Ectodermal cell (in vitro differentiated cells): Measurements from ENCODE around the gene AMH.

ENCODE experiments used
- H3K27ac ChIP-seq: 2 replicates; pipeline ENCODE4 v1.7.0; 2013; ENCODE audit warnings: mild to moderate bottlenecking, low read depth, low read length; ENCODE audit not compliant: insufficient read depth, poor library complexity, severe bottlenecking
- H3K27me3 ChIP-seq: 2 replicates; pipeline ENCODE4 v1.7.0; 2013; ENCODE audit warnings: mild to moderate bottlenecking, low read length; ENCODE audit not compliant: insufficient read depth, control insufficient read depth, poor library complexity, severe bottlenecking
- H3K36me3 ChIP-seq: one replicate; pipeline ENCODE4 v1.7.0; 2013; ENCODE audit warnings: low read length; ENCODE audit not compliant: control insufficient read depth, insufficient read depth
- H3K4me1 ChIP-seq: one replicate; pipeline ENCODE4 v1.7.0; 2013; ENCODE audit warnings: low read length; ENCODE audit not compliant: control insufficient read depth, insufficient read depth
- H3K4me3 ChIP-seq: 2 replicates; pipeline ENCODE4 v1.7.0; 2013; ENCODE audit warnings: low read depth, low read length, control low read depth; ENCODE audit not compliant: insufficient read depth
- H3K9me3 ChIP-seq: 2 replicates; pipeline ENCODE4 v1.7.0; 2013; ENCODE audit warnings: mild to moderate bottlenecking, low read length, moderate library complexity; ENCODE audit not compliant: control insufficient read depth
- whole genome bisulfite sequencing, 2 experiments: methylation state at CpG; one replicate each; pipeline ENCODE4 v1.1.7; 2013; ENCODE audit warnings: missing lambda C conversion rate in 2 of 2; 5-methylcytosine and 5-hydroxymethylcytosine counted together

Gene AMH

DNA sequence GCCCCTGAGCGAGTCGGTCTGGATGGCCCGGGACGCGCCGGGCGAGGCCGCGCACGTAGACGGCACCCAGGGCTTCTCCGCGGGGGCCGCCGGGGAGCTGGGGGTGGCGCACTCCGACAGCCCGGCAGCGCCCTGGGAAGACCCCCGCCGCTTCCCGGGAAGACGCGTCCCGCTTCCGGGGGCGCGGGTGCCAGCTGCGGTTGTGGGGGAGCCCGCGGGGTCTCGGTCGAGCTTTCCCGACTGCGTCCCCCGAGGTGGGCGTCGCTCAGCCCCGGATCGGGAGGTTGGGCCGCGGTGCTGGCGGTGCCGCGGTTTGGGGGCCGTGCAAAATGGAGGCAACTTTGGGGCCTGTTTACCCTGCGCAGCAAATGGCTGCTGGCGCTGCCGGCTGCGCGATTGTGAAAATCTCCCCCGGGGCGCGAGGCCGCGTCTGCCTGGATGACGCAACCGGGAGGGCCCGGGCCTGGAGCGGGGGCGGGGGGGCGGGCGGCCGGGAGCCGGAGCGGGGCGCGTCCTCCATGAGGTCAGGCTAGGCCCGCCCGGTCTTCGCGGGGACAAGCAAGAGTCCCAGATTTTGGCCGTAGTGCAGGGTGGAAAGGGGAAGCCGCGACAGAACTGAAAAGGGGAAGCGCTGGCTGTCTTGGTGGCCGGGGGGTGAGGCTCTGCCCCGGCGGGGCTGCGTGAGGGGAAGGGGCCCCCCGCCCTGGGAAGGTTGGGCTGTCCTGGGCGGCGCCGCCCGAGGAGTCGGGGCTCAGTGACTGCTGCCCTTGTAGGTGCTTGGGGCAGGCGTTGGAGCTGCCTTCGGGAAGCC is 21.5 kb downstream of the AMH start:
- Histone ChIP-seq H3K27ac (peak overlapping the region; percentile 76), H3K9me3 (no peaks in the 10 kb centered on the region), H3K4me1 (peaks cover 11% of the 10 kb centered on the region), H3K36me3 (peaks cover 6% of the 10 kb centered on the region), H3K27me3 (no peaks in the 10 kb centered on the region), H3K4me3 (peak overlapping the region; percentile 99)
- 0 to 1% methylated on average over 88 of the region's 88 CpGs for WGBS, 2 experiments

DNA sequence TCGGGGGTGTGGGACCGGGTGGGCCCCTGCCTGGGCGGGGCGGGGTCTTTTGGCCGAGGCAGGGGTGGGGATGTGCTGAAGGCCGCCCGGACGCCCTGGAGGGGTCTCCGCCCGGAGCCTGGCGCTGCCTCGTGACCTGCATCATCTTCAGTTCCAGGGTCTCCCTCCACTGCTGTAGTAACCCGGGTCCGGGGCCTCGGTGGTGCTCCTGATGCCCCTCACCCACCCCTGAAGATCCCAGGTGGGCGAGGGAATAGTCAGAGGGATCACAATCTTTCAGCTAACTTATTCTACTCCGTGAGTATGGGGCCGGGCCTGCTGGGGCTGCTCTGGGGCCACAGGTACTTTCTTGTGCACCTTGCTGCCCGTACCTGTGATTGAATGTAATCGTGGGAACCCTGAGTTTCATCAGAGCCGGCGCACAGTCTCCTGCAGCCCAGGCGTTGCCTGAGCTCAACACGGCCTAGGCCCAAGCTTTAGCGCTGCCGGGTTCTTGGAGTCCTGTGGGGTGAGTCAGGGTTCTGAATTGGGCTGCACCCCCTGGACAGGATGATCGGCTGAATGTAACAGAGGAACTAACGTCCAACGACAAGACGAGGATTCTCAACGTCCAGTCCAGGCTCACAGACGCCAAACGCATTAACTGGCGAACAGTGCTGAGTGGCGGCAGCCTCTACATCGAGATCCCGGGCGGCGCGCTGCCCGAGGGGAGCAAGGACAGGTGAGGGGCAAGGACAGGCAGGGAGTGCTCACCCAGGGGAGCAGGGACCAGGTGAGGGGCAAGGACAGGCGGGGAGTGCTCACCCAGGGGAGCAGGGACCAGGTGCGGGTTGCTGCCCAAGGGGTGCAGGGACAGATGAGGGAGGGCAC is 22.3 kb downstream of the AMH start:
- Histone ChIP-seq H3K4me1 (peaks cover 11% of the 10 kb centered on the region), H3K9me3 (no peaks in the 10 kb centered on the region), H3K36me3 (peaks cover 6% of the 10 kb centered on the region), H3K4me3 (peak overlapping the region; percentile 99), H3K27me3 (no peaks in the 10 kb centered on the region), H3K27ac (peak overlapping the region; percentile 47)
- WGBS, 2 experiments, result 55 to 56% methylated on average over 43 of the region's 43 CpGs

DNA sequence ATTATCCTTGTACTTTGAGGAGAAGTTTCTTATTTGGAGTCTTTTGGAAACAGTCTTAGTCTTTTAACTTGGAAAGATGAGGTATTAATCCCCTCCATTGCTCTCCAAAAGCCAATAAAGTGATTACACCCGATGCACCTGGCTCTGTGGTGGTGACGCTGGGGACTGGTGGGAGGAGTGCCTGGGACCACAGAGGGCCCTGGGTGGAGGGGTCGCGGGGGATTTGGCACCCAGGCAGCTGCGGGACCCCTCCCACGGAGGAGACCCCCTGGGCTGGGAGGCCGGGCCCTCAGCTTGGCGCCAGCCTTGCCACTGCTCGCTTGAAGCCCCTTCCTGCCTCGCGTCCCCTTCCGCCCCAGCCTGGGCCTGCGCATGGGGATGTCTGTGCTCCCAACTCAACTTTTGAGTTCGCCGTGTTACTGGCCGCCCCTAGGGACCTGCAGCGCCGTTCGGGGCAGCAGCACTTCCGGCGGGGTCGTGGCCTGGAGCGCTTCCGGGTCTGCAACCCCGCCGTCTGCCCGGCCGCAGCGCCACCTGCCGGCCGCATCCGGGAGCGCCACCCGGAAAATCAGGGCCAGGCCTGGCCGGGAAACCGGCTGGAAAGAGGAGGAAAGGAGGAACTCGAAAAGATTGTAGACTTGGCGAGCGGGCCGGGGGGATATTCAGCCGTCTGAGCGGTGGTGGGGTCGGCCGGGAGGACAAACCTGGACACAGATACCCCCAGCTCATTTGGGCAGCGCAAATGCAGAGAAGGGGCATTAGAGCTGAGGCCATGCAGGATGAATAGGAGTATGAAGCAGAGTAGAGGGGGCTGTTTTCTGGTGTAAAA is 24.4 kb downstream of the AMH start:
- no peaks in the 10 kb centered on the region for H3K27me3 ChIP-seq
- WGBS, 2 experiments, result 17 to 18% methylated on average over 45 of the region's 45 CpGs
- H3K27ac ChIP-seq, result peak overlapping the region; percentile 22
- peaks cover 6% of the 10 kb centered on the region for H3K36me3 ChIP-seq
- H3K9me3 ChIP-seq, result no peaks in the 10 kb centered on the region
- peak overlapping the region; percentile 25 for H3K4me3 ChIP-seq
- peaks cover 11% of the 10 kb centered on the region for H3K4me1 ChIP-seq

DNA sequence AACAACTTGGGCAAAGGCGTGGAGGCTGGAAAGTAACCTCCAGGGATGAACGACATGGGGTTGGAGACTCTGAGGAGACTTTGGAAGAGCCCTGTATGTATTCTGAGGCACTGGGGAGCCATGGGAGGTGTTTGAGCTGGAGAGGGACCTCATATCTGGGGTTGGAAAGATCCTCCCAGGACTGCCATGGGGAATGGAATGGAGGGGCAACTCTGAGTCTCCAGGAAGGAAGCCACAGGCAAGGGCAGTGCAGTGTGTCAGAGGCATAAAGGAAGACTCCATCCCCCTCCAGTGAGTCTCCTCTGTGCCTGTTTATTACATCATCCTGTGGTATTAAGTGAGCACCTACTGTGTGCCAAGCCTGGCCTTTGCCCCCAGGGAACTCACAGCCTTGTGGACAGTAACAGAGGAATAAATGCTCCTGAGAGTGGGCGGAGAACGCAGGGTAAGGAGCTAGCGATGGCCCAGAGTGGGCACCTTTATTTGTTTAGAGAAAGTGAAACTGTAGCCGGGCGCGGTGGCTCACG is 25.1 kb downstream of the AMH start:
- WGBS, 2 experiments, result 92 to 94% methylated on average over 9 of the region's 9 CpGs
- H3K36me3 ChIP-seq, result peaks cover 6% of the 10 kb centered on the region
- H3K9me3 ChIP-seq, result no peaks in the 10 kb centered on the region
- no peaks in the 10 kb centered on the region for H3K27me3 ChIP-seq
- no peak overlapping the region for H3K27ac ChIP-seq
- H3K4me1 ChIP-seq, result peaks cover 11% of the 10 kb centered on the region
- H3K4me3 ChIP-seq, result peak overlapping the region; percentile 22

DNA sequence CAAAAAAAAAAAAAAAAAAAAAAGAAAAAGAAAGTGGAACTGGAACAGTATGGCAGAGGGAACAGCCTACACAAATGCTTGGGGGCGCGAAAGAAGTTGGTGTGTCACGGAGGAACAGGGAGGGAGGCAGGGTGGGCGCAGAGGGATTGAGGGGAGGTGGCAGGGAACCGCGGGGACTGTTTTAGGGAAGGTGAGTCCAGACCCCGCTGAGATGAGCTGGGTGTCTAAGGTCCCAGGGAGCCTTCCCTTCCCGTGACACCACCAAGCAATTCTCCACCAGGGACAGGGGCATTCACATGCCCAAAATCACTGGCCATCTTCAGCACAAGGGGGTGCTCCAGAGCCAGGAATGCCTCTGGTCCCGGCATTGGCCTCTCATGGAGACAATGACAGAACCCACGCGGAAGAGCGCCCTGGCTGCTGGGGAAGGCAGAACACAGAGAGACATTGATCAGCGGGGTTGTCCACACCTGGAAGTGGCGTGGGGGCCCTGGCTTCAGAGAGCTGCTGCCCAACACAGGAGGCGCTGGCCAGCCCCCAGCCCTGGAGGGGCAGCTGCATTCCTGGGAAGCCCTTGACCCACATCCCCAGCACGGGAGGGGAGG is 25.9 kb downstream of the AMH start:
- no peak overlapping the region for H3K4me3 ChIP-seq
- no peaks in the 10 kb centered on the region for H3K27me3 ChIP-seq
- H3K9me3 ChIP-seq, result no peaks in the 10 kb centered on the region
- peaks cover 6% of the 10 kb centered on the region for H3K36me3 ChIP-seq
- 74 to 76% methylated on average over 16 of the region's 16 CpGs for WGBS, 2 experiments
- H3K27ac ChIP-seq, result no peak overlapping the region
- H3K4me1 ChIP-seq, result peaks cover 11% of the 10 kb centered on the region

DNA sequence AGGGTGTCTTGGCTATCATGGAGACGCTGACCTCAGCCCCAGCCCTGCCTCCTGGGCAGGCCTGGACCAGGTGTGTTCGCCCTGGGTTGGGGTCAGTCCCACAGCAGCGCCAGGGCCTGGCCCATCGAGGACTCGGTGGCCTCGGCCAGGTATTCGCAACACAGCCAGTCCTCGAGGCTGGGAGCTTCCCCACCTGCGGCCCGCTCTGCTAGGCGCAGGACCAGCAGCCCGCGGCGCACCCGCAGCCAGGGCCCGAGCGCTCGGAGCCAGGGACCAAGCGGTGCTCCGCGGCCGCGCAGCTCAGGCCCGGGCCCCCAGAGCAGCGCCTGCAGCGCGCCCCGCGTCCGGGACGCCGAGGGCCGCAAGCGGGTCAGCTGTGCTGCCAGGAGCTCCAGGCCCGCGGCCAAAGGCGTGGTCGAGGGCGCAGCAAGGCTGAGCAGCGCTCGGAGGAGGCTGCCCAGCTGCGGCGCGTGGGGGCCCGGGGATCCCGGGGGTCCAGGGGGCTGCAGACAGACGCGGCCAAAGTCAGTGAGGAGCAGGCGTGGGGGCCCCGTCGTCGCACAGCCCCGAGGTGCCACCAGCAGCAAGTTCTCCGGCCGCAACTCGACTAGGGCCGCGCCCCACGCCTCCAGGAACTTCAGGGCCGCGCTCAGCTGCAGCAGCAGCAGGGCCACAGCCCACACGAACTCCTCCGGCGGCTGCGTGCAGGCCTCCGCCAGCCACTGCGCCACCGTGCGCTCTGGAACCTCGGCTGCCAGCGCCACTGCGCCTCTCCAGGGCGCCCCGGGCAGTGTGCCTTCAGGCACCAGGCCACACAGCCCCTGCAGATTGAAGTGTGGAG is 26.7 kb downstream of the AMH start:
- 95 to 96% methylated on average over 74 of the region's 74 CpGs for WGBS, 2 experiments
- H3K36me3 ChIP-seq, result peaks cover 6% of the 10 kb centered on the region

DNA sequence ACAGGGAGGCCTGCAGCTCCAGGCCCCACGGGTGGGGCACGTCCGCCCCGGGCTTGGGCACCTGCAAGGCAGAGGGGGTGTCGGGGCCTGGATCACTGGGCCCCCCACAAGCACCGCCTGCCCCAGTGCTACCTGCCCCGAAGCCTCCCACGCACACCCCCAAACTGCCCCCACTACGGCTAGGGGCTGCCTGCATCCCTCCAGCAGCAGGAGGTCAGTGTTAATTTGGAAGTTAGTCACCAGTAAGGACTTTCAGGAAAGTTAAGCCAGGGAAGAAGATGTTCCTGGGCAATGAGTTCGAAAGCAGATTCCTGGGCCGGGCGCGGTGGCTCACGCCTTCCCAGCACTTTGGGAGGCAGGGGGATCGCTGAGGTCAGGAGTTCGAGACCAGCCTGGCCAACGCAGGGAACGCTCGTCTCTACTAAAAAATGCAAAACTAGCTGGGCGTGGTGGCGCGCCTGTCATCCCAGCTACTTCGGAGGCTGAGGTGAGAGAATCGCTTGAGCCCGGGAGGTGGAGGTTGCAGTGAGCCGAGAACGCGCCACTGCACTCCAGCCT is 27.4 kb downstream of the AMH start:
- Histone ChIP-seq H3K27ac (no peak overlapping the region), H3K4me1 (peaks cover 10% of the 10 kb centered on the region), H3K36me3 (peaks cover 6% of the 10 kb centered on the region), H3K4me3 (no peak overlapping the region), H3K27me3 (peaks cover 1% of the 10 kb centered on the region), H3K9me3 (no peaks in the 10 kb centered on the region)
- 94 to 96% methylated on average over 28 of the region's 28 CpGs for WGBS, 2 experiments

More for the DNA sequence above, 26.7 kb downstream of the AMH start:
- Histone ChIP-seq H3K9me3 (no peaks in the 10 kb centered on the region), H3K27ac (no peak overlapping the region), H3K27me3 (no peaks in the 10 kb centered on the region), H3K4me3 (no peak overlapping the region), H3K4me1 (peaks cover 11% of the 10 kb centered on the region)

DNA sequence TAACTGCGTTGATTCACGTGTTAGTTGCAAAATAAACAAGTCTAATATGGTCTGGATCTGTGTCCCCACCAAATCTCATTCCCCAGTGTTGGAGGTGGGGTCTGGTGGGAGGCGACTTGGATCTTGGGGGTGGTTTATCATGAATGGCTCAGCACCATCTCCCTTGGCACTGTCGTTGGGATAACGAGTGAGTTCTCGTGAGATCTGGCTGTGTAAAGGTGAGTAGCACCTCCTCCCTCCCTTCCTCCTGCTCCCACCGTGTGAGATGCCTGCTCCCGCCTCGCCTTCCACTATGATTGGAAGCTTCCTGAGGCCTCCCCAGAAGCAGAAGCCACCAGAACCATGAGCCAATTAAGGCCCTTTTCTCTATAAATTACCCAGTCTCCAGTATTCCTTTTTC is 28.0 kb downstream of the AMH start:
- Histone ChIP-seq H3K36me3 (no peaks in the 10 kb centered on the region), H3K27me3 (peaks cover 7% of the 10 kb centered on the region), H3K9me3 (no peaks in the 10 kb centered on the region), H3K4me1 (peaks cover 9% of the 10 kb centered on the region), H3K4me3 (no peak overlapping the region), H3K27ac (no peak overlapping the region)
- WGBS, 2 experiments, result 88 to 90% methylated on average over 9 of the region's 9 CpGs
